Fibroblast of lung (primary cell): ENCODE measurements around the gene MSH3.

Experiments
- CTCF ChIP-seq, 2 donors: IDR thresholded peaks in 1 of 2; conservative IDR thresholded peaks in 1 of 2; 1 replicate in 1 of 2; 2 replicates in 1 of 2; pipeline ENCODE4 v1.5.1; 2011 to 2012; ENCODE audit warnings: low read length in 2 of 2, control low read depth in 1 of 2, inconsistent platforms in 1 of 2, low read depth in 1 of 2, mild to moderate bottlenecking in 1 of 2
- EZH2 ChIP-seq: IDR thresholded peaks from 2 replicates; pipeline ENCODE4 v1.5.1; 2012; ENCODE audit warnings: low read length, control low read depth, mild to moderate bottlenecking; ENCODE audit errors: missing control alignments

GRCh38 chr5:80816590-80816989 is 162.1 kb downstream of the MSH3 start:
- TF ChIP-seq CTCF (conservative IDR thresholded peaks at IDR 0.05 in 1 of 2, IDR thresholded peaks at IDR 0.05 in 1 of 2; ENCODE audit: low read depth in 1 of 2, low read length in 2 of 2) (no peak), EZH2 (no peak)
